ENCODE measurements around the gene METTL22.

DNA sequence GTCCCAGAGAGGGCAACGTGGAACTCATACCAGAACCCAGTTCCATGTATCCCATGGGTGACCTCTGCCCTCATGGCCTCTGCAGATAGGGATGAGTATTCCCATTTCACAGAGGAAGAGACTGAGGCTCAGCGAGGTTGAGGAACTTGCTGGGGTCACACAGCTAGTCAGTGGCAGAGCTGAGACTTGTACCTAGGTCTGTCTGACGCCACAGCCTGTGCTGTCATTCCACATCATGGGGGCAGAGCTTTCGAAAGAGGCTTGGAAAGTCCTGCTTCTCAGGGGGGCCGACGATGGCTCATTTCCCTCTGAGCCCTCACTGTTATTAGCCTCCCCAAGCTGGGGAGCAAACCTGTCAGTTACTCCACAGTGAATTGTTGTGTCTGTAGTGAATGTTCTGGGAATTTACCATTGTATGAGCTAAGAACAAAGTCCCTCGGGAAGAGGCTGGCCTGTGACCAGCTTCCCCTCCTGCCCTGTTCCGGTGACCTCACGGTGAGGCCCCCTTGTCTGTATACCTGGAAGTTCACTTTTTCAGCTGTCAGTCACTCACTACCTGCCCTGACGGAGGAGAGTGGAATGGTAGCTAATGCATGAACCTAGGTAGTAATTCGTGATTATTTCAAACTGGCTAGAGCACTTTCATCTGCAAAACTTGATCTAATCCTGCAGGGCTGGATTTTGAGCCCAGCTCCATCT is 8.9 kb downstream of the METTL22 start:
- TF ChIP-seq, protein P1, sequence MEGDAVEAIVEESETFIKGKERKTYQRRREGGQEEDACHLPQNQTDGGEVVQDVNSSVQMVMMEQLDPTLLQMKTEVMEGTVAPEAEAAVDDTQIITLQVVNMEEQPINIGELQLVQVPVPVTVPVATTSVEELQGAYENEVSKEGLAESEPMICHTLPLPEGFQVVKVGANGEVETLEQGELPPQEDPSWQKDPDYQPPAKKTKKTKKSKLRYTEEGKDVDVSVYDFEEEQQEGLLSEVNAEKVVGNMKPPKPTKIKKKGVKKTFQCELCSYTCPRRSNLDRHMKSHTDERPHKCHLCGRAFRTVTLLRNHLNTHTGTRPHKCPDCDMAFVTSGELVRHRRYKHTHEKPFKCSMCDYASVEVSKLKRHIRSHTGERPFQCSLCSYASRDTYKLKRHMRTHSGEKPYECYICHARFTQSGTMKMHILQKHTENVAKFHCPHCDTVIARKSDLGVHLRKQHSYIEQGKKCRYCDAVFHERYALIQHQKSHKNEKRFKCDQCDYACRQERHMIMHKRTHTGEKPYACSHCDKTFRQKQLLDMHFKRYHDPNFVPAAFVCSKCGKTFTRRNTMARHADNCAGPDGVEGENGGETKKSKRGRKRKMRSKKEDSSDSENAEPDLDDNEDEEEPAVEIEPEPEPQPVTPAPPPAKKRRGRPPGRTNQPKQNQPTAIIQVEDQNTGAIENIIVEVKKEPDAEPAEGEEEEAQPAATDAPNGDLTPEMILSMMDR (IDR thresholded peaks at IDR 0.05): no peak
- no peak for TF ChIP-seq POLR2AphosphoS5 (IDR thresholded peaks at IDR 0.05; ENCODE audit: low read depth, low read length)
- TF ChIP-seq, protein P2, sequence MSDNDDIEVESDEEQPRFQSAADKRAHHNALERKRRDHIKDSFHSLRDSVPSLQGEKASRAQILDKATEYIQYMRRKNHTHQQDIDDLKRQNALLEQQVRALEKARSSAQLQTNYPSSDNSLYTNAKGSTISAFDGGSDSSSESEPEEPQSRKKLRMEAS (IDR thresholded peaks at IDR 0.05; ENCODE audit: low read depth): no peak
- TF ChIP-seq FOXM1 (IDR thresholded peaks at IDR 0.05; ENCODE audit: low read depth): no peak
- no peak for TF ChIP-seq SMC3 (IDR thresholded peaks at IDR 0.05; ENCODE audit: low read depth, low read length)
- TF ChIP-seq YY1 (IDR thresholded peaks at IDR 0.05; ENCODE audit: low read depth): no peak
- no peak for TF ChIP-seq NFIC (IDR thresholded peaks at IDR 0.05; ENCODE audit: borderline replicate concordance)
- no peak for TF ChIP-seq EZH2phosphoT487 (IDR thresholded peaks at IDR 0.05; ENCODE audit: borderline replicate concordance, low read depth)
- TF ChIP-seq EP300 (IDR thresholded peaks at IDR 0.05; ENCODE audit: borderline replicate concordance in 1 of 2, low read depth in 1 of 2, low read length in 1 of 2): no peak
- no peak for TF ChIP-seq TAF1 (IDR thresholded peaks at IDR 0.05; ENCODE audit: borderline replicate concordance, low read depth, low read length)
- TF ChIP-seq RAD21 (IDR thresholded peaks at IDR 0.05; ENCODE audit: low read length): no peak
